IMR-90 (cell line): Measurements from ENCODE around the gene MSANTD4. TPM values are rescaled to one million over a fixed set of nuclear protein-coding genes. Genes with fewer than 3 reads are reported as not detected.

Experiments
- ATAC-seq: fragments of 200-7000 bp; cut with Tn5 transposase; 2 replicates; pipeline ENCODE4 v1.9.1; 2020; ENCODE audit warnings: low read depth, mild to moderate bottlenecking, moderate library complexity
- BruUV-seq: library from RNA; stranded (reverse); fragments of 400-500 nt; replicated peaks from 2 replicates; lab custom pipeline; 2021; lab: Mats Ljungman, UMichigan
- CTCF ChIA-PET: fragments of 300-600 bp; formaldehyde crosslinking; extraction: SDS; loops from one replicate; lab custom pipeline; 2021; ENCODE audit warnings: antibody characterized with exemption; lab: Yijun Ruan, JAX
- POLR2A ChIA-PET: fragments of 300-600 bp; sonication (Branson Sonifier 250); formaldehyde crosslinking; loops from one replicate; lab custom pipeline; 2022; ENCODE audit warnings: antibody characterized with exemption; ENCODE audit not compliant: unreplicated experiment; lab: Charles Lee
- DNase-seq: peaks from one replicate; pipeline ENCODE4 v3.0.0; 2013
- H2AFZ ChIP-seq: replicated peaks from 2 replicates; pipeline ENCODE3; 2013; ENCODE audit warnings: low read length, mild to moderate bottlenecking; ENCODE audit not compliant: poor library complexity
- H2AK5ac ChIP-seq: 2 replicates; pipeline ENCODE4 v1.6.1; 2013; ENCODE audit warnings: low read depth, low read length, inconsistent platforms
- H2AK9ac ChIP-seq: replicated peaks from 2 replicates; pipeline ENCODE3; 2013; ENCODE audit warnings: mild to moderate bottlenecking, low read depth, low read length, moderate library complexity; ENCODE audit not compliant: poor library complexity
- H2BK120ac ChIP-seq: 2 replicates; pipeline ENCODE4 v1.6.1; 2013; ENCODE audit warnings: low read depth, low read length, inconsistent platforms
- H2BK15ac ChIP-seq: 3 replicates; pipeline ENCODE4 v1.6.1; 2013; ENCODE audit warnings: low read depth, low read length, inconsistent platforms
- H2BK20ac ChIP-seq: 2 replicates; pipeline ENCODE4 v1.6.1; 2013; ENCODE audit warnings: low read depth, mild to moderate bottlenecking, inconsistent platforms, low read length, moderate library complexity
- H2BK5ac ChIP-seq: 2 replicates; pipeline ENCODE4 v1.6.1; 2013; ENCODE audit warnings: mild to moderate bottlenecking, low read depth, low read length, inconsistent platforms; ENCODE audit not compliant: poor library complexity, severe bottlenecking
- H3K14ac ChIP-seq: replicated peaks from 2 replicates; pipeline ENCODE4 v1.6.1; 2013; ENCODE audit warnings: low read depth, low read length, inconsistent platforms
- H3K18ac ChIP-seq: 2 replicates; pipeline ENCODE4 v1.6.1; 2013; ENCODE audit warnings: low read depth, low read length, control low read depth
- H3K23ac ChIP-seq: 2 replicates; pipeline ENCODE4 v1.6.1; 2013; ENCODE audit warnings: low read depth, low read length, inconsistent platforms
- H3K27ac ChIP-seq: 2 replicates; pipeline ENCODE4 v1.5.1; 2013; ENCODE audit warnings: mild to moderate bottlenecking, control low read depth, low read length; ENCODE audit not compliant: insufficient read depth
- H3K27me3 ChIP-seq: 2 replicates; pipeline ENCODE4 v1.6.1; 2013; ENCODE audit warnings: low read length; ENCODE audit not compliant: control insufficient read depth, insufficient read depth
- H3K36me3 ChIP-seq: 2 replicates; pipeline ENCODE4 v1.6.1; 2013; ENCODE audit warnings: low read length, mixed read lengths; ENCODE audit not compliant: control insufficient read depth, insufficient read depth
- H3K4ac ChIP-seq: 2 replicates; pipeline ENCODE4 v1.6.1; 2013; ENCODE audit warnings: low read depth, low read length, inconsistent platforms
- H3K4me1 ChIP-seq: 2 replicates; pipeline ENCODE4 v1.6.1; 2013; ENCODE audit warnings: low read length, mixed read lengths; ENCODE audit not compliant: control insufficient read depth, insufficient read depth
- H3K4me2 ChIP-seq: 2 replicates; pipeline ENCODE4 v1.6.1; 2013; ENCODE audit warnings: low read depth, mild to moderate bottlenecking, control low read depth, low read length, moderate library complexity
- H3K4me3 ChIP-seq: 2 replicates; pipeline ENCODE4 v1.5.1; 2013; ENCODE audit warnings: low read depth, mild to moderate bottlenecking, control low read depth, low read length, moderate library complexity; ENCODE audit not compliant: insufficient read depth
- H3K56ac ChIP-seq: 2 replicates; pipeline ENCODE4 v1.6.1; 2013; ENCODE audit warnings: low read length, inconsistent platforms; ENCODE audit not compliant: insufficient read depth; ENCODE audit errors: extremely low read depth
- H3K79me1 ChIP-seq, 2 experiments: 2 replicates each; pipeline ENCODE4 v1.6.1; 2013; ENCODE audit warnings: low read length in 2 of 2, inconsistent platforms in 1 of 2, low read depth in 1 of 2
- H3K9ac ChIP-seq: 2 replicates; pipeline ENCODE4 v1.6.1; 2013; ENCODE audit warnings: low read depth, low read length, control low read depth
- H3K9me1 ChIP-seq: 2 replicates; pipeline ENCODE4 v1.6.1; 2013; ENCODE audit warnings: low read length, inconsistent platforms; ENCODE audit not compliant: insufficient read depth
- H3K9me3 ChIP-seq: 2 replicates; pipeline ENCODE4 v1.6.1; 2013; ENCODE audit warnings: low read length; ENCODE audit not compliant: control insufficient read depth, insufficient read depth
- H4K20me1 ChIP-seq: 2 replicates; pipeline ENCODE4 v1.6.1; 2013; ENCODE audit warnings: low read length, inconsistent platforms; ENCODE audit not compliant: insufficient read depth
- H4K5ac ChIP-seq: 2 replicates; pipeline ENCODE4 v1.6.1; 2013; ENCODE audit warnings: mild to moderate bottlenecking, low read depth, low read length, control low read depth
- H4K8ac ChIP-seq, 2 experiments: 2 replicates each; pipeline ENCODE4 v1.6.1; 2013; ENCODE audit warnings: low read depth in 2 of 2, low read length in 2 of 2, control low read depth in 1 of 2, inconsistent platforms in 1 of 2
- H4K91ac ChIP-seq: 2 replicates; pipeline ENCODE4 v1.6.1; 2013; ENCODE audit warnings: low read depth, low read length, inconsistent platforms; ENCODE audit not compliant: insufficient read depth
- CEBPB ChIP-seq: IDR thresholded peaks from 2 replicates; pipeline ENCODE4 v1.6.1; 2012; ENCODE audit warnings: low read depth, low read length, improper control_type of control experiment
- CHD1 ChIP-seq: IDR thresholded peaks from 2 replicates; pipeline ENCODE4 v1.6.1; 2012; ENCODE audit warnings: low read depth, low read length, improper control_type of control experiment
- FOS ChIP-seq: fragments of 150-350 bp; IDR thresholded peaks from 2 replicates; pipeline ENCODE4 v1.6.1; 2016; ENCODE audit warnings: low read depth, low read length
- MAFK ChIP-seq: IDR thresholded peaks from 2 replicates; pipeline ENCODE4 v1.6.1; 2012; ENCODE audit warnings: low read depth, low read length, improper control_type of control experiment
- MAZ ChIP-seq: IDR thresholded peaks from 2 replicates; pipeline ENCODE4 v1.6.1; 2012; ENCODE audit warnings: low read depth, mild to moderate bottlenecking, low read length, improper control_type of control experiment, moderate library complexity, borderline replicate concordance
- NFE2L2 ChIP-seq: fragments of 150-350 bp; IDR thresholded peaks from 2 replicates; pipeline ENCODE4 v1.6.1; 2016; ENCODE audit warnings: low read depth, mild to moderate bottlenecking, low read length
- RCOR1 ChIP-seq: IDR thresholded peaks from 2 replicates; pipeline ENCODE4 v1.6.1; 2012; ENCODE audit warnings: mild to moderate bottlenecking, low read length, improper control_type of control experiment; ENCODE audit not compliant: insufficient replicate concordance
- RFX5 ChIP-seq: IDR thresholded peaks from 2 replicates; pipeline ENCODE4 v1.8.0; 2012; ENCODE audit warnings: low read depth, mild to moderate bottlenecking, low read length, moderate library complexity
- USF2 ChIP-seq: fragments of 150-350 bp; IDR thresholded peaks from 2 replicates; pipeline ENCODE4 v1.6.1; 2017; ENCODE audit warnings: mild to moderate bottlenecking, antibody characterized with exemption, low read length, low read depth
- dilution Hi-C: fragments of 300-500 bp; cut with HindIII; formaldehyde crosslinking; loops from one replicate; pipeline ENCODE4 v1.14.3; 2018; ENCODE audit warnings: low sequenced_read_pairs; ENCODE audit not compliant: unreplicated experiment
- in situ Hi-C: fragments of 300-500 bp; cut with MboI; formaldehyde crosslinking; loops from 3 replicates; pipeline ENCODE4 v1.14.3; 2019; ENCODE audit warnings: low sequenced_read_pairs, inconsistent platforms, mixed read lengths
- intact Hi-C: fragments of 100-400 bp; cut with micrococcal nuclease; formaldehyde crosslinking; loops from 2 replicates; pipeline ENCODE4 v1.10.0; 2022
- polyA plus RNA-seq, 3 experiments: library from polyadenylated mRNA; depleted of rRNA; stranded (reverse); fragments of >200 nt; gene quantifications; 2 replicates each; pipeline ENCODE4 v1.2.3, GENCODE V29; 2012; ENCODE audit warnings: low replicate concordance in 1 of 3
- total RNA-seq: library from RNA; depleted of rRNA; stranded (reverse); fragments of >200 nt; gene quantifications from 2 replicates; pipeline ENCODE4 v1.2.3, GENCODE V29; 2012
- TF ChIP-seq, protein P1 (sequence below): fragments of 150-350 bp; IDR thresholded peaks from 2 replicates; pipeline ENCODE4 v1.6.1; 2016; ENCODE audit warnings: low read depth, mild to moderate bottlenecking, low read length, moderate library complexity, borderline replicate concordance

The MSANTD4 gene
- total and polyA plus RNA-seq, 2 of the 4 experiments (the other 2 are of a cell fraction) = 9.4 to 18.8 TPM

DNA sequence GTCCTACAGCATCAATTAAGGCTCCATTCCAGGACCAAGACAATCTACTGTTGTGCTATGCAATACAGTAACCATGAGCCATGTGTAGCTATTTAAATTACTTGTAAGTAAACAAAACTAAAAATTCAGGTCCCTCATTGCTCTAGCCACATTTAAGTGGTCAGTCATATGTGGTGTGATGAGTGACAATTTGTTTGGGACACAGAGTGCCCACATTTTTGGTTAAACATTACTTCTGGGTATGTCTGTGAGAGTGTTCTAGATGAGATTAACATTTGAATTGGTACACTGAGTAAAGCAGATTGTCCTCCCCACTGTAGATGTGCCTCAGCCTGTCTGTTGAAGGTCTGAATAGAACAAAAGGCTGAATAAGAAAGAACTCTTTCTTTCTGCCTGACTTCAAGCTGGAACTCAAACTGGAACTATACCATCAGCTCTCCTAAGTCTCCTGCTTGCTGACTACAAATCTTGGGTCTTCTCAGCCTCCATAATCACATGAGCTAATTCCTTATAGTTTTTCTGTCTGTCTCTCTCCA, 39.3 kb upstream of the MSANTD4 start:
- H4K5ac ChIP-seq = no peak overlapping the region
- H3K4me3 ChIP-seq = no peak overlapping the region
- H2BK20ac ChIP-seq = no peak overlapping the region
- no peak overlapping the region for H3K14ac ChIP-seq
- H3K4ac ChIP-seq = no peak overlapping the region
- H3K9me3 ChIP-seq = no peaks in the 10 kb centered on the region
- no peak overlapping the region for H3K27ac ChIP-seq
- no peak overlapping the region for H3K18ac ChIP-seq
- TF ChIP-seq NFE2L2 = no peak
- TF ChIP-seq CHD1 = no peak
- no peak for TF ChIP-seq MAFK
- TF ChIP-seq RCOR1 = no peak
- TF ChIP-seq CEBPB = no peak
- no peak for TF ChIP-seq RFX5
- TF ChIP-seq USF2 = no peak
- no peak for TF ChIP-seq FOS
- no peak for TF ChIP-seq MAZ
- TF ChIP-seq, protein P1, sequence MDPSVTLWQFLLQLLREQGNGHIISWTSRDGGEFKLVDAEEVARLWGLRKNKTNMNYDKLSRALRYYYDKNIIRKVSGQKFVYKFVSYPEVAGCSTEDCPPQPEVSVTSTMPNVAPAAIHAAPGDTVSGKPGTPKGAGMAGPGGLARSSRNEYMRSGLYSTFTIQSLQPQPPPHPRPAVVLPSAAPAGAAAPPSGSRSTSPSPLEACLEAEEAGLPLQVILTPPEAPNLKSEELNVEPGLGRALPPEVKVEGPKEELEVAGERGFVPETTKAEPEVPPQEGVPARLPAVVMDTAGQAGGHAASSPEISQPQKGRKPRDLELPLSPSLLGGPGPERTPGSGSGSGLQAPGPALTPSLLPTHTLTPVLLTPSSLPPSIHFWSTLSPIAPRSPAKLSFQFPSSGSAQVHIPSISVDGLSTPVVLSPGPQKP = no peak
- CTCF ChIA-PET = no interaction called here
- no peak overlapping the region for H2BK15ac ChIP-seq
- H3K79me1 ChIP-seq = no peaks in the 10 kb centered on the region
- no peak overlapping the region for H4K8ac ChIP-seq
- H2AK5ac ChIP-seq = no peak overlapping the region
- H3K56ac ChIP-seq = no peak overlapping the region
- no peak overlapping the region for H3K4me2 ChIP-seq
- no peak overlapping the region for H3K9ac ChIP-seq
- ATAC-seq (no peak), DNase-seq (no peak)
- no peak overlapping the region for H3K23ac ChIP-seq
- H4K20me1 ChIP-seq = no peaks in the 10 kb centered on the region
- no peak overlapping the region for H2BK5ac ChIP-seq
- no peak overlapping the region for H2AK9ac ChIP-seq
- no TSS peak for BruUV-seq
- dilution Hi-C loops (no loop called here), in situ Hi-C loops (no loop called here), intact Hi-C loops (no loop called here)
- no peaks in the 10 kb centered on the region for H3K27me3 ChIP-seq
- no peaks in the 10 kb centered on the region; the same call in 1 of the 2 replicates for H3K9me1 ChIP-seq
- no peak overlapping the region for H2BK120ac ChIP-seq
- POLR2A ChIA-PET = interaction anchor here (0.6 kb wide), 1 partner anchor 30 kb away, joined by 3 read pairs; no protein-coding TSS in a partner anchor
- no peaks in the 10 kb centered on the region for H3K4me1 ChIP-seq
- no peak overlapping the region for H2AFZ ChIP-seq
- H4K91ac ChIP-seq = no peak overlapping the region
- H3K36me3 ChIP-seq = no peaks in the 10 kb centered on the region
